Neural cell (in vitro differentiated cells): ENCODE data around the gene IKBKG. TPM values are rescaled to one million over a fixed set of nuclear protein-coding genes. Genes with fewer than 3 reads are reported as not detected.

ENCODE experiments used
- H2AFZ ChIP-seq: fragments of 200-600, 300-800 bp; sonication (generic), shearing (Covaris generic); 2 replicates; pipeline ENCODE4 v1.6.0; 2014; ENCODE audit warnings: low read depth, mild to moderate bottlenecking, antibody characterized with exemption, low read length, moderate library complexity
- H3F3A ChIP-seq: fragments of 200-600 bp; shearing (Covaris generic); 2 replicates; pipeline ENCODE4 v1.6.1; 2016; ENCODE audit warnings: mild to moderate bottlenecking, moderate library complexity, mixed read lengths, antibody characterized with exemption, low read length; ENCODE audit not compliant: insufficient read depth, poor library complexity, severe bottlenecking
- H3K27ac ChIP-seq: fragments of 200-600, 300-800 bp; sonication (generic), shearing (Covaris generic); 2 replicates; pipeline ENCODE4 v1.5.1; 2014; ENCODE audit warnings: mild to moderate bottlenecking, low read length, moderate library complexity
- H3K27me3 ChIP-seq: fragments of 300-800, 200-600 bp; sonication (generic), shearing (Covaris generic); 2 replicates; pipeline ENCODE4 v1.6.0; 2014; ENCODE audit warnings: mild to moderate bottlenecking, low read depth, low read length, moderate library complexity; ENCODE audit not compliant: insufficient read depth
- H3K36me3 ChIP-seq: fragments of 300-800, 200-600 bp; sonication (generic), shearing (Covaris generic); 2 replicates; pipeline ENCODE4 v1.5.1; 2014; ENCODE audit warnings: mild to moderate bottlenecking, antibody characterized with exemption, low read length, moderate library complexity; ENCODE audit not compliant: insufficient read depth
- H3K4me2 ChIP-seq: fragments of 300-800, 200-600 bp; sonication (generic), shearing (Covaris generic); 2 replicates; pipeline ENCODE4 v1.6.0; 2014; ENCODE audit warnings: mild to moderate bottlenecking, low read length
- H3K4me3 ChIP-seq: fragments of 300-800, 200-600 bp; sonication (generic), shearing (Covaris generic); 2 replicates; pipeline ENCODE4 v1.5.1; 2014; ENCODE audit warnings: mild to moderate bottlenecking, low read length, moderate library complexity
- H3K79me2 ChIP-seq: fragments of 200-600 bp; shearing (Covaris generic); replicated peaks from 2 replicates; pipeline ENCODE4 v1.6.0; 2014; ENCODE audit warnings: mild to moderate bottlenecking, low read length, moderate library complexity; ENCODE audit not compliant: insufficient read depth
- H3K9ac ChIP-seq: fragments of 300-800, 200-600 bp; sonication (generic), shearing (Covaris generic); 2 replicates; pipeline ENCODE4 v1.6.1; 2016; ENCODE audit warnings: mild to moderate bottlenecking, low read length, mixed read lengths
- H3K9me2 ChIP-seq: fragments of 200-600 bp; shearing (Covaris generic); 2 replicates; pipeline ENCODE4 v1.6.1; 2016; ENCODE audit warnings: mild to moderate bottlenecking, low read length, mixed read lengths; ENCODE audit not compliant: insufficient read depth
- H3K9me3 ChIP-seq: fragments of 200-600, 300-800 bp; sonication (generic), shearing (Covaris generic); 2 replicates; pipeline ENCODE4 v1.6.1; 2016; ENCODE audit warnings: mild to moderate bottlenecking, mixed run types, low read length, moderate library complexity, mixed read lengths
- H4K20me1 ChIP-seq: fragments of 200-600 bp; shearing (Covaris generic); 2 replicates; pipeline ENCODE4 v1.6.1; 2016; ENCODE audit warnings: mild to moderate bottlenecking, mixed run types; ENCODE audit not compliant: insufficient read depth
- CTCF ChIP-seq: fragments of 450-650 bp; IDR thresholded peaks from 2 replicates; pipeline ENCODE4 v1.5.1; 2014; ENCODE audit warnings: antibody characterized with exemption, mild to moderate bottlenecking, moderate library complexity; ENCODE audit not compliant: poor library complexity, severe bottlenecking
- EP300 ChIP-seq: fragments of 450-650 bp; conservative IDR thresholded peaks from 2 replicates; pipeline ENCODE4 v1.6.1; 2014; ENCODE audit warnings: antibody characterized with exemption, mild to moderate bottlenecking, moderate library complexity; ENCODE audit not compliant: poor library complexity, severe bottlenecking
- EZH2 ChIP-seq: fragments of 200-600, 300-800 bp; shearing (Covaris generic), sonication (generic); IDR thresholded peaks from 2 replicates; pipeline ENCODE4 v1.6.1; 2014; ENCODE audit warnings: antibody characterized with exemption, low read length, borderline replicate concordance, mild to moderate bottlenecking; ENCODE audit not compliant: insufficient read depth, poor library complexity, severe bottlenecking
- MXI1 ChIP-seq: fragments of 450-650 bp; conservative IDR thresholded peaks from 2 replicates; pipeline ENCODE4 v1.6.1; 2014; ENCODE audit warnings: antibody characterized with exemption, mild to moderate bottlenecking; ENCODE audit not compliant: poor library complexity, severe bottlenecking
- POLR2AphosphoS5 ChIP-seq: IDR thresholded peaks from 2 replicates; pipeline ENCODE4 v1.6.1; 2012
- RAD21 ChIP-seq: fragments of 450-650 bp; conservative IDR thresholded peaks from 2 replicates; pipeline ENCODE4 v1.6.1; 2014; ENCODE audit warnings: antibody characterized with exemption, mild to moderate bottlenecking, moderate library complexity
- REST ChIP-seq: IDR thresholded peaks from 2 replicates; pipeline ENCODE4 v1.6.1; 2012; ENCODE audit warnings: borderline replicate concordance
- SMC3 ChIP-seq: fragments of 450-650 bp; conservative IDR thresholded peaks from 2 replicates; pipeline ENCODE4 v1.6.1; 2014; ENCODE audit warnings: antibody characterized with exemption, mild to moderate bottlenecking, moderate library complexity; ENCODE audit not compliant: poor library complexity
- TAF1 ChIP-seq: IDR thresholded peaks from 2 replicates; pipeline ENCODE4 v1.6.1; 2012; ENCODE audit warnings: low read depth
- polyA plus RNA-seq: library from polyadenylated mRNA; depleted of rRNA; stranded (reverse); fragments of >200 nt; gene quantifications from 2 replicates; pipeline ENCODE4 v1.2.3, GENCODE V29; 2014

Gene IKBKG
- polyA plus RNA-seq, 1 donor from 2014 or later = 37.7 TPM

GRCh38 chrX:154506483-154507332, 40.7 kb upstream of the IKBKG start:
- Histone ChIP-seq H3K4me3 (no peak overlapping the region), H3K9me2 (no peaks in the 10 kb centered on the region), H4K20me1 (no peaks in the 10 kb centered on the region), H3K4me2 (no peak overlapping the region), H3K36me3 (no peaks in the 10 kb centered on the region), H3K27me3 (no peaks in the 10 kb centered on the region), H2AFZ (no peak overlapping the region), H3F3A (no peaks in the 10 kb centered on the region), H3K9ac (no peak overlapping the region), H3K79me2 (no peaks in the 10 kb centered on the region), H3K27ac (no peak overlapping the region), H3K9me3 (no peaks in the 10 kb centered on the region)
- TF ChIP-seq MXI1 (no peak), SMC3 (no peak), POLR2AphosphoS5 (no peak), RAD21 (no peak), EZH2 (no peak), TAF1 (no peak), EP300 (no peak), REST (no peak), CTCF (no peak)

GRCh38 chrX:154507673-154508383, 39.6 kb upstream of the IKBKG start:
- Histone ChIP-seq H3K9me2 (no peaks in the 10 kb centered on the region), H3F3A (no peaks in the 10 kb centered on the region), H3K79me2 (no peaks in the 10 kb centered on the region), H3K27ac (no peak overlapping the region), H3K4me2 (no peak overlapping the region), H2AFZ (no peak overlapping the region), H4K20me1 (no peaks in the 10 kb centered on the region), H3K27me3 (no peaks in the 10 kb centered on the region), H3K9me3 (no peaks in the 10 kb centered on the region), H3K9ac (no peak overlapping the region), H3K4me3 (no peak overlapping the region), H3K36me3 (no peaks in the 10 kb centered on the region)
- no peak for TF ChIP-seq SMC3
- no peak for TF ChIP-seq TAF1
- TF ChIP-seq REST = no peak
- TF ChIP-seq MXI1 = no peak
- no peak for TF ChIP-seq CTCF
- TF ChIP-seq EP300 = no peak
- no peak for TF ChIP-seq POLR2AphosphoS5
- TF ChIP-seq RAD21 = no peak
- no peak for TF ChIP-seq EZH2
